GM19328 (cell line): ENCODE results near the gene NPVF.

Experiments
- ATAC-seq: cut with Tn5 transposase; IDR thresholded peaks from one replicate; pipeline ENCODE4 v1.9.1; 2021; ENCODE audit warnings: mild to moderate bottlenecking, moderate library complexity; ENCODE audit not compliant: unreplicated experiment

The NPVF gene

GRCh38 chr7:25235471-25235870 lies 7.2 kb upstream of the NPVF start:
- no peak for ATAC-seq

GRCh38 chr7:25234336-25234735 lies 6.0 kb upstream of the NPVF start:
- no peak for ATAC-seq

GRCh38 chr7:25223206-25223605 lies 5.1 kb downstream of the NPVF start:
- ATAC-seq: no peak

- ATAC-seq: no peak
These were observed 5.6 kb downstream of the NPVF start for GRCh38 chr7:25222666-25223065.

GRCh38 chr7:25221009-25221408 lies 7.3 kb downstream of the NPVF start:
- ATAC-seq: no peak

GRCh38 chr7:25218191-25218590 lies 10.1 kb downstream of the NPVF start:
- ATAC-seq: no peak

GRCh38 chr7:25216837-25217236 lies 11.4 kb downstream of the NPVF start:
- no peak for ATAC-seq

GRCh38 chr7:25215694-25216335 lies 12.5 kb downstream of the NPVF start:
- ATAC-seq: no peak

GRCh38 chr7:25208525-25209221 lies 19.6 kb downstream of the NPVF start:
- ATAC-seq: no peak

- ATAC-seq: no peak
These were observed 20.4 kb downstream of the NPVF start for GRCh38 chr7:25207887-25208286.

GRCh38 chr7:25206765-25207164 lies 21.5 kb downstream of the NPVF start:
- no peak for ATAC-seq

GRCh38 chr7:25196132-25196896 lies 32.0 kb downstream of the NPVF start:
- no peak for ATAC-seq

- no peak for ATAC-seq
These were observed 34.2 kb downstream of the NPVF start for GRCh38 chr7:25194036-25194435.

- no peak for ATAC-seq
These were observed 36.2 kb downstream of the NPVF start for GRCh38 chr7:25192043-25192442.

- ATAC-seq: no peak
These were observed 39.1 kb downstream of the NPVF start for GRCh38 chr7:25189197-25189596.

GRCh38 chr7:25187932-25188331 lies 40.4 kb downstream of the NPVF start:
- ATAC-seq: no peak

- no peak for ATAC-seq
These were observed 41.9 kb downstream of the NPVF start for GRCh38 chr7:25186436-25186835.

- no peak for ATAC-seq
These were observed 46.8 kb downstream of the NPVF start for GRCh38 chr7:25181532-25181931.

GRCh38 chr7:25180946-25181345 lies 47.3 kb downstream of the NPVF start:
- no peak for ATAC-seq

- ATAC-seq: peak; percentile 24
These were observed 47.7 kb downstream of the NPVF start for GRCh38 chr7:25180592-25180923.

- ATAC-seq: peak; percentile 95
These were observed 48.3 kb downstream of the NPVF start for GRCh38 chr7:25179771-25180591.
